Calu3 (cell line): ENCODE measurements around the gene TCF3. TPM values are rescaled to one million over a fixed set of nuclear protein-coding genes. Genes with fewer than 3 reads are reported as not detected.
"Not testable (repeated sequence)": the region's sequence is repeated elsewhere in the genome, so short reads cannot be mapped to it uniquely, and the experiment has no call there.

Source experiments
- BruUV-seq: library from RNA; stranded (reverse); fragments of 400-500 nt; replicated peaks from 2 replicates; lab custom pipeline; 2021; lab: Mats Ljungman, UMichigan
- CTCF ChIA-PET: fragments of 300-600 bp; sonication (Branson Sonifier 250); formaldehyde crosslinking; loops from one replicate; lab custom pipeline; 2022; ENCODE audit warnings: antibody characterized with exemption; lab: Charles Lee
- DNase-seq: peaks from one replicate; pipeline ENCODE4 v3.0.0; 2022
- H3K27ac Mint-ChIP-seq: one replicate; pipeline ENCODE4 v1.8.0; 2022; ENCODE audit warnings: mixed read lengths; ENCODE audit not compliant: unreplicated experiment
- H3K27me3 Mint-ChIP-seq: one replicate; pipeline ENCODE4 v1.8.0; 2022; ENCODE audit warnings: mixed read lengths; ENCODE audit not compliant: unreplicated experiment
- H3K36me3 Mint-ChIP-seq: one replicate; pipeline ENCODE4 v1.8.0; 2022; ENCODE audit warnings: mild to moderate bottlenecking, moderate library complexity, mixed read lengths; ENCODE audit not compliant: insufficient read depth, unreplicated experiment
- H3K4me1 Mint-ChIP-seq: one replicate; pipeline ENCODE4 v1.8.0; 2022; ENCODE audit warnings: mild to moderate bottlenecking, low read depth, mixed read lengths; ENCODE audit not compliant: unreplicated experiment
- H3K4me3 Mint-ChIP-seq: one replicate; pipeline ENCODE4 v1.8.0; 2022; ENCODE audit warnings: mild to moderate bottlenecking, low read depth, moderate library complexity, mixed read lengths; ENCODE audit not compliant: unreplicated experiment
- H3K9me3 Mint-ChIP-seq: one replicate; pipeline ENCODE4 v1.8.0; 2022; ENCODE audit warnings: low read depth, mixed read lengths; ENCODE audit not compliant: unreplicated experiment
- CTCF ChIP-seq: fragments of 200-600 bp; IDR thresholded peaks from one replicate; pipeline ENCODE4 v1.8.0; 2022; ENCODE audit warnings: antibody characterized with exemption; ENCODE audit not compliant: unreplicated experiment
- intact Hi-C: fragments of 100-400 bp; cut with micrococcal nuclease; formaldehyde crosslinking; loops from one replicate; pipeline ENCODE4 v1.10.0; 2022; ENCODE audit not compliant: unreplicated experiment
- total RNA-seq: library from RNA; stranded (reverse); gene quantifications from 2 replicates; pipeline ENCODE4 v1.2.3, GENCODE V29; 2022

Gene TCF3
- total RNA-seq, 1 experiment from 2014 or later = 102 TPM

- intact Hi-C loops = no loop called here
- no peak for TF ChIP-seq CTCF
- CTCF ChIA-PET = interaction anchor here (0.5 kb wide), 1 partner anchor 14 kb away, joined by 3 read pairs; no protein-coding TSS in a partner anchor
Observed at GRCh38 chr19:1644070-1644469, 8.3 kb downstream of the TCF3 start.

DNA sequence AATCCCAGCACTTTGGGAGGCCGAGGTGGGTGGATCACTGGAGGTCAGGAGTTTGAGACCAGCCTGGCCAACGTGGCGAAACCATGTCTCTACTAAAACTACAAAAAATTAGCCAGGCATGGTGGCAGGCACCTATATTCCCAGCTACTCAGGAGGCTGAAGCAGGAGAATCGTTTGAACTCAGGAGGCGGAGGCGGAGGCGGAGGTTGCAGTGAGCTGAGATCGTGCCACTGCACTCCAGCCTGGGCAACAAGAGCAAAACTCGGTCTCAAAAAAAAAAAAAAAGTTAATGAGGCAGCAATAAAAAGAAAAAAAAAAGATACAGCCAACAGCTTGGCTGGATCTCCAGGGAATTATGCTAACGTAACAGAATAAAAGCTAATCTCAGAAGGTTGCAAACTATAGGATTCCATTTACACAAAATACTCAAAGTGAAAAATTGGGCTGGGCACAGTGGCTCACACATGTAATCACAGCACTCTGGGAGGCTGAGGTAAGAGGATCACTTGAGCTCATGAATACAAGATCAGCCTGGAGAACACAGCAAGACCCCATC lies 11.4 kb downstream of the TCF3 start:
- intact Hi-C loops, H3K4me1 Mint-ChIP-seq, H3K4me3 Mint-ChIP-seq, H3K27ac Mint-ChIP-seq, BruUV-seq, H3K27me3 Mint-ChIP-seq, DNase-seq, H3K9me3 Mint-ChIP-seq: not testable (repeated sequence)
- CTCF ChIA-PET = interaction anchor here (0.7 kb wide), 2 partner anchors 9 to 196 kb away, joined by 4 to 5 read pairs; no protein-coding TSS in a partner anchor
- peaks cover 54% of the 10 kb centered on the region for H3K36me3 Mint-ChIP-seq

More at GRCh38 chr19:1644070-1644469, 8.3 kb downstream of the TCF3 start:
- Mint-ChIP-seq H3K27ac (no peak overlapping the region), H3K27me3 (no peaks in the 10 kb centered on the region), H3K4me3 (no peak overlapping the region), H3K36me3 (peaks cover 35% of the 10 kb centered on the region), H3K4me1 (no peaks in the 10 kb centered on the region), H3K9me3 (peaks cover 2% of the 10 kb centered on the region)
- DNase-seq = no peak
- BruUV-seq = no TSS peak

- no peak for DNase-seq
- H3K9me3 Mint-ChIP-seq = peaks cover 2% of the 10 kb centered on the region
- intact Hi-C loops = no loop called here
- no peak overlapping the region for H3K4me3 Mint-ChIP-seq
- CTCF ChIA-PET = no interaction called here
- no peaks in the 10 kb centered on the region for H3K4me1 Mint-ChIP-seq
- BruUV-seq = no TSS peak
- no peak for TF ChIP-seq CTCF
- H3K36me3 Mint-ChIP-seq = peaks cover 53% of the 10 kb centered on the region
- H3K27ac Mint-ChIP-seq = no peak overlapping the region
- H3K27me3 Mint-ChIP-seq = no peaks in the 10 kb centered on the region
Observed at GRCh38 chr19:1636325-1637236, 15.8 kb downstream of the TCF3 start.

DNA sequence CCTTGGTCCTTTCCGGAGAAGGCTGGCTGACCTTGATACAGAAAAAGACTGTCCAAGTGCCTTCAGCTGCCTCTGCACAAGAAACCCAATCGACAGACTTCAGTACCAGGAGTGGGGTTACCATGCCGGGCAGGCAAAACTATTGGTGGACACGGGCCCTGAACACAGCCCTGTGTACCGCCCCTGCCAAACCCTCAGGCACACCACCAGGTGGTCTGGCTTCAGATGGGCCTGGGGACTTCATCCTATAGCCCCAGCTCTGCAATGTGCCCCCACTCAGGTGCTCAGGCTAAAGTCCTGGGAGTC lies 17.5 kb downstream of the TCF3 start:
- CTCF ChIA-PET = no interaction called here
- no peak overlapping the region for H3K27ac Mint-ChIP-seq
- BruUV-seq = no TSS peak

More for the DNA sequence above, 17.5 kb downstream of the TCF3 start:
- no peaks in the 10 kb centered on the region for H3K27me3 Mint-ChIP-seq
- peaks cover 2% of the 10 kb centered on the region for H3K9me3 Mint-ChIP-seq
- TF ChIP-seq CTCF = no peak
- H3K4me3 Mint-ChIP-seq = no peak overlapping the region
- H3K4me1 Mint-ChIP-seq = no peaks in the 10 kb centered on the region
- intact Hi-C loops = no loop called here
- DNase-seq = no peak
- H3K36me3 Mint-ChIP-seq = peaks cover 53% of the 10 kb centered on the region
